BLaER1 (cell line): ENCODE measurements around the gene ZFAND2B.

ENCODE experiments used
- H3K27ac ChIP-seq: shearing (Covaris generic); formaldehyde crosslinking; 2 replicates; pipeline ENCODE4 v1.8.1; 2022
- H3K27me3 ChIP-seq: shearing (Covaris generic); formaldehyde crosslinking; 2 replicates; pipeline ENCODE4 v1.8.1; 2022
- H3K36me3 ChIP-seq: shearing (Covaris generic); formaldehyde crosslinking; 2 replicates; pipeline ENCODE4 v1.8.1; 2022
- H3K4me1 ChIP-seq: shearing (Covaris generic); formaldehyde crosslinking; 2 replicates; pipeline ENCODE4 v1.8.1; 2022
- H3K4me2 ChIP-seq: shearing (Covaris generic); formaldehyde crosslinking; 2 replicates; pipeline ENCODE4 v1.8.1; 2022
- H3K4me3 ChIP-seq: shearing (Covaris generic); formaldehyde crosslinking; 2 replicates; pipeline ENCODE4 v1.8.1; 2022
- H3K9ac ChIP-seq: shearing (Covaris generic); formaldehyde crosslinking; 2 replicates; pipeline ENCODE4 v1.8.1; 2022
- H3K9me3 ChIP-seq: shearing (Covaris generic); formaldehyde crosslinking; 2 replicates; pipeline ENCODE4 v1.8.1; 2022
- H4K20me1 ChIP-seq: shearing (Covaris generic); formaldehyde crosslinking; 2 replicates; pipeline ENCODE4 v1.8.1; 2022
- Cebpa-rat ChIP-seq: shearing (Covaris generic); IDR thresholded peaks from 2 replicates; pipeline ENCODE4 v1.8.1; 2022

ZFAND2B gene

GRCh38 chr2:219167997-219168396 is 38.6 kb upstream of the ZFAND2B start:
- no peak overlapping the region for H3K4me3 ChIP-seq
- H3K4me1 ChIP-seq = no peaks in the 10 kb centered on the region
- H3K27me3 ChIP-seq = no peaks in the 10 kb centered on the region
- no peak overlapping the region for H3K4me2 ChIP-seq
- H3K27ac ChIP-seq = no peak overlapping the region
- 0 out of 2 replicates have a peak, but pooled peaks cover 1% of the 10 kb centered on the region for H4K20me1 ChIP-seq
- H3K9ac ChIP-seq = no peak overlapping the region
- H3K36me3 ChIP-seq = peaks cover 18% of the 10 kb centered on the region
- H3K9me3 ChIP-seq = no peaks in the 10 kb centered on the region
- TF ChIP-seq Cebpa-rat = no peak

- H3K4me2 ChIP-seq = no peak overlapping the region
- TF ChIP-seq Cebpa-rat = no peak
Measured at GRCh38 chr2:219168526-219168925, 38.1 kb upstream of the ZFAND2B start.

DNA sequence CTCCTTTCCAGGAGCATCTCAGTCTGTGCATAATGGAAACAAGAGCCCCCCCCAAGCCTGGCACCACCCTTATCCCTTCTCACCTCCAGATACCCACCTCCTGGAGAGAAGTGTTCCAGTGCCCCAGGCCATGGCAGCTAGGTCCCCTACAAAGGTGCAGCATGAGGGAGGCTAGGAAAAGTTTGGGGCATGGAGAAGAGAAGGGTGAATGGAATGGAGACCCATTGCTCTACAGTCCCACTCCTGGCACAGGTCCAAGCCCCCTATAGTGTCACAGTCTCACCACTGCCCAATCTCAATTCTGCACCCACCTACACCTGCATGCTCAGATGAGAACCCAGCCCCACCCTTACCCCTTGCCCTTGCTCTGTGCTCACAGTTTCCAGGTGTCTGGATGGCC is 37.6 kb upstream of the ZFAND2B start:
- Histone ChIP-seq H3K9me3 (no peaks in the 10 kb centered on the region), H3K27me3 (no peaks in the 10 kb centered on the region), H3K4me1 (no peaks in the 10 kb centered on the region), H3K4me3 (no peak overlapping the region), H3K9ac (no peak overlapping the region), H3K4me2 (no peak overlapping the region), H3K36me3 (peaks cover 27% of the 10 kb centered on the region), H3K27ac (no peak overlapping the region), H4K20me1 (peaks cover 8% of the 10 kb centered on the region; the same call in 1 of the 2 replicates)
- TF ChIP-seq Cebpa-rat = no peak

More at GRCh38 chr2:219168526-219168925, 38.1 kb upstream of the ZFAND2B start:
- no peak overlapping the region for H3K9ac ChIP-seq
- no peaks in the 10 kb centered on the region for H3K4me1 ChIP-seq
- no peak overlapping the region for H3K27ac ChIP-seq
- H4K20me1 ChIP-seq = 0 out of 2 replicates have a peak, but pooled peaks cover 7% of the 10 kb centered on the region
- H3K4me3 ChIP-seq = no peak overlapping the region
- H3K9me3 ChIP-seq = no peaks in the 10 kb centered on the region
- no peaks in the 10 kb centered on the region for H3K27me3 ChIP-seq
- peaks cover 23% of the 10 kb centered on the region for H3K36me3 ChIP-seq

GRCh38 chr2:219169930-219170654 is 36.5 kb upstream of the ZFAND2B start, which contains the start of gene SLC23A3:
Gene SLC23A3 (minus strand): TSS chr2:219170029. CDS start chr2:219169984, 45 bp downstream.
- peaks cover 8% of the 10 kb centered on the region for H3K4me1 ChIP-seq
- H3K27ac ChIP-seq = no peak within 1 kb of the TSS
- TF ChIP-seq Cebpa-rat = no peak
- no peak within 1 kb of the TSS for H3K4me2 ChIP-seq
- no peak within 1 kb of the TSS for H3K4me3 ChIP-seq
- peaks cover 8% of the 10 kb centered on the region; the same call in 1 of the 2 replicates for H4K20me1 ChIP-seq
- no peaks in the 10 kb centered on the region for H3K27me3 ChIP-seq
- no peak within 1 kb of the TSS for H3K9ac ChIP-seq
- no peaks in the 10 kb centered on the region for H3K9me3 ChIP-seq
- peaks cover 39% of the 10 kb centered on the region for H3K36me3 ChIP-seq

- no peak overlapping the region for H3K27ac ChIP-seq
- H3K4me1 ChIP-seq = peaks cover 20% of the 10 kb centered on the region
- H3K4me3 ChIP-seq = no peak overlapping the region
- TF ChIP-seq Cebpa-rat = no peak
- no peak overlapping the region for H3K4me2 ChIP-seq
- peaks cover 43% of the 10 kb centered on the region for H3K36me3 ChIP-seq
- no peaks in the 10 kb centered on the region for H3K27me3 ChIP-seq
- H3K9me3 ChIP-seq = no peaks in the 10 kb centered on the region
- H3K9ac ChIP-seq = no peak overlapping the region
- H4K20me1 ChIP-seq = peaks cover 8% of the 10 kb centered on the region; the same call in 1 of the 2 replicates
Measured at GRCh38 chr2:219171231-219171651, 35.3 kb upstream of the ZFAND2B start.

DNA sequence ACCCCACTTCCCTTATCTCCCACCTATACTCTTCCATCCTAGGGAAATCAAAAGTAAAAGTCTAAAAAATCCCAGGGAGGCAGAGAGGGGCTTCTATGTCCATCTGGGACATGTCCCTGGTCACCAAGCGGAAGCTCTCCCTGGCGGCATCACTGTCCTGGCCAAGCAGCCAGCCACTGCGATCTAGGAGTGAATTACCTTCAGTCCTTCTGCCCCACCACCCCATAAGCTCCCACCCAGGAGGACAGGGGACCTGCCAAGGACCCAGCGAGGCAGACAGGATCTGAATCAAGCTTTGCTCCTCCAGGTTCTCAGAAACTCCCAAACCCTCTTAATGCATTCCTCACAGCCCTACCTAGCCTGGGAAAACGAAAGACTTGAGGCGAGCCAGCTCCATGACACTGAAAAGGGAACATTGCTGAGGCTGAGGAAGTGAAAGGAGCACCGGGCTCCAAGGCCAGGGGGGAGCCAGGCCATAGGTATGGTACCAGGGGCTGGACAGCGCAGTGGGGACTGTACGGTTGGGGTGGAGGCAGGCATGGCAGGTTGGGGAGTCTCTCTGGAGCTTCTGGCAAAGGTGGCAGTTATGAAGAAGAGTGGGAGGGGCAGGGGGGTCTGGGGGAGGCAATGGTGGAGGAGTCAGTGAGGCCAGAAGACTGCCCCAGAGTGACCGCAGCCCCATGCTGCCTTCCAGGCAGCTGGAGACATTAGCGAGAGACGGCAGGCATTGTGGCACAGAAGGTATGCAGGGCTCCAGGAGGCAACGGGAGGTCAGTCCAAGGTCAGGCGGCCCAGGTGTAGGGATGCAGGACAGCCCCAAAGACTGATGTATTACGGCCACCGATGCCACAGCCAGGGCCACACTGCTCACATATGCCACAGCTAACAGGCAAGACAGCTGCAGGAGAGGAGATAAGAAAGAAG is 34.1 kb upstream of the ZFAND2B start:
- H3K4me3 ChIP-seq = no peak overlapping the region
- no peaks in the 10 kb centered on the region for H3K27me3 ChIP-seq
- no peak overlapping the region for H3K9ac ChIP-seq
- H3K9me3 ChIP-seq = no peaks in the 10 kb centered on the region
- H3K36me3 ChIP-seq = peaks cover 43% of the 10 kb centered on the region
- TF ChIP-seq Cebpa-rat = no peak
- H3K4me2 ChIP-seq = no peak overlapping the region
- no peak overlapping the region for H3K27ac ChIP-seq
- peaks cover 20% of the 10 kb centered on the region for H3K4me1 ChIP-seq
- H4K20me1 ChIP-seq = peaks cover 8% of the 10 kb centered on the region; the same call in 1 of the 2 replicates

GRCh38 chr2:219173176-219173575 is 33.4 kb upstream of the ZFAND2B start:
- no peaks in the 10 kb centered on the region for H3K27me3 ChIP-seq
- H3K27ac ChIP-seq = no peak overlapping the region
- H3K9me3 ChIP-seq = no peaks in the 10 kb centered on the region
- H3K9ac ChIP-seq = no peak overlapping the region
- H3K4me3 ChIP-seq = no peak overlapping the region
- peaks cover 20% of the 10 kb centered on the region for H3K4me1 ChIP-seq
- H4K20me1 ChIP-seq = peaks cover 8% of the 10 kb centered on the region; the same call in 1 of the 2 replicates
- H3K36me3 ChIP-seq = peaks cover 43% of the 10 kb centered on the region
- no peak for TF ChIP-seq Cebpa-rat
- H3K4me2 ChIP-seq = no peak overlapping the region

GRCh38 chr2:219174146-219174545 is 32.4 kb upstream of the ZFAND2B start:
- Histone ChIP-seq H3K4me3 (no peak overlapping the region), H3K27me3 (no peaks in the 10 kb centered on the region), H3K9me3 (no peaks in the 10 kb centered on the region), H3K4me1 (peaks cover 25% of the 10 kb centered on the region), H4K20me1 (peaks cover 14% of the 10 kb centered on the region; the same call in 1 of the 2 replicates), H3K27ac (no peak overlapping the region), H3K9ac (peak overlapping the region; percentile 16; the same call in 1 of the 2 replicates), H3K4me2 (no peak overlapping the region), H3K36me3 (peaks cover 43% of the 10 kb centered on the region)
- TF ChIP-seq Cebpa-rat = no peak

- 0 out of 2 replicates have a peak overlapping the region, but pooled peaks have one; percentile 89 for H3K9ac ChIP-seq
Measured at GRCh38 chr2:219174801-219175200, 31.8 kb upstream of the ZFAND2B start.

More at GRCh38 chr2:219174801-219175200, 31.8 kb upstream of the ZFAND2B start:
- Histone ChIP-seq H3K27me3 (no peaks in the 10 kb centered on the region), H3K36me3 (peaks cover 48% of the 10 kb centered on the region), H3K4me3 (no peak overlapping the region), H3K4me2 (peak overlapping the region; percentile 91; the same call in 1 of the 2 replicates), H4K20me1 (peaks cover 21% of the 10 kb centered on the region; the same call in 1 of the 2 replicates), H3K9me3 (no peaks in the 10 kb centered on the region), H3K27ac (no peak overlapping the region), H3K4me1 (peaks cover 31% of the 10 kb centered on the region)
- no peak for TF ChIP-seq Cebpa-rat
